NT2/D1 (cell line): Measurements from ENCODE around the gene NMNAT1.

Source experiments
- SUZ12 ChIP-seq: IDR thresholded peaks from 2 replicates; pipeline ENCODE4 v1.6.1; 2011; ENCODE audit not compliant: insufficient read length, insufficient read depth; ENCODE audit errors: extremely low read depth
- YY1 ChIP-seq: IDR thresholded peaks from 2 replicates; pipeline ENCODE4 v1.6.1; 2011; ENCODE audit not compliant: insufficient read length, insufficient read depth
- ZNF274 ChIP-seq: IDR thresholded peaks from 2 replicates; pipeline ENCODE4 v1.6.1; 2011; ENCODE audit warnings: mild to moderate bottlenecking, low read depth, low read length

DNA sequence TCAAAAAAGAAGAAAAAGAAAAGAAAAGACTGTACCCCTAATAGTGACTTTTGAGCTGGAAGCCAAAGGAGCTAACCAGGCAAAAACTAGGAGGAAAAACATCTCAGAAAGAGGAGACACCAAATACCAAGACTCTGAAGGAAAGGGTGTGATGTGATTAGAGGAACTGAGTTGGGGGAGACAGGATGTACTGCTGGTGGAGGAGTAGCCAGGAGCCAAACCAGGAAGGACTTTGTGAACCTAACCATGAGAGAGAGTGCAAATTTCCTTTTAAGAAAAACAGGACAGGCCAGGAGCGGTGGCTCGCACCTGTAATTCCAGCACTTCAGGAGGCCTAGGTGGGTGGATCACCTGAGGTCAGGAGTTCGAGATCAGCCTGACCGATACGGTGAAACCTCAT is 49.6 kb downstream of the NMNAT1 start:
- TF ChIP-seq YY1 (no peak), ZNF274 (no peak), SUZ12 (no peak)
